ENCODE measurements around the gene KIDINS220. TPM values are rescaled to one million over a fixed set of nuclear protein-coding genes. Genes with fewer than 3 reads are reported as not detected.

KIDINS220 gene
- total RNA-seq, 1 donor from 2014 or later = 96.7 TPM

- Mint-ChIP-seq H3K9me3 (ENCODE audit: low read depth) (peaks cover 22% of the 10 kb centered on the region), H3K27me3 (no peaks in the 10 kb centered on the region), H3K36me3 (ENCODE audit: insufficient read depth) (peaks cover 48% of the 10 kb centered on the region), H3K4me3 (ENCODE audit: low read depth) (no peak overlapping the region), H3K27ac (no peak overlapping the region), H3K4me1 (ENCODE audit: low read depth) (no peaks in the 10 kb centered on the region)
- no peak for DNase-seq (ENCODE audit: low spot score, unreplicated experiment)
- TF ChIP-seq, protein P1, sequence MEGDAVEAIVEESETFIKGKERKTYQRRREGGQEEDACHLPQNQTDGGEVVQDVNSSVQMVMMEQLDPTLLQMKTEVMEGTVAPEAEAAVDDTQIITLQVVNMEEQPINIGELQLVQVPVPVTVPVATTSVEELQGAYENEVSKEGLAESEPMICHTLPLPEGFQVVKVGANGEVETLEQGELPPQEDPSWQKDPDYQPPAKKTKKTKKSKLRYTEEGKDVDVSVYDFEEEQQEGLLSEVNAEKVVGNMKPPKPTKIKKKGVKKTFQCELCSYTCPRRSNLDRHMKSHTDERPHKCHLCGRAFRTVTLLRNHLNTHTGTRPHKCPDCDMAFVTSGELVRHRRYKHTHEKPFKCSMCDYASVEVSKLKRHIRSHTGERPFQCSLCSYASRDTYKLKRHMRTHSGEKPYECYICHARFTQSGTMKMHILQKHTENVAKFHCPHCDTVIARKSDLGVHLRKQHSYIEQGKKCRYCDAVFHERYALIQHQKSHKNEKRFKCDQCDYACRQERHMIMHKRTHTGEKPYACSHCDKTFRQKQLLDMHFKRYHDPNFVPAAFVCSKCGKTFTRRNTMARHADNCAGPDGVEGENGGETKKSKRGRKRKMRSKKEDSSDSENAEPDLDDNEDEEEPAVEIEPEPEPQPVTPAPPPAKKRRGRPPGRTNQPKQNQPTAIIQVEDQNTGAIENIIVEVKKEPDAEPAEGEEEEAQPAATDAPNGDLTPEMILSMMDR (IDR thresholded peaks at IDR 0.05; ENCODE audit: unreplicated experiment) = no peak
These were observed 83.2 kb downstream of the KIDINS220 start for GRCh38 chr2:8754106-8754776.

DNA sequence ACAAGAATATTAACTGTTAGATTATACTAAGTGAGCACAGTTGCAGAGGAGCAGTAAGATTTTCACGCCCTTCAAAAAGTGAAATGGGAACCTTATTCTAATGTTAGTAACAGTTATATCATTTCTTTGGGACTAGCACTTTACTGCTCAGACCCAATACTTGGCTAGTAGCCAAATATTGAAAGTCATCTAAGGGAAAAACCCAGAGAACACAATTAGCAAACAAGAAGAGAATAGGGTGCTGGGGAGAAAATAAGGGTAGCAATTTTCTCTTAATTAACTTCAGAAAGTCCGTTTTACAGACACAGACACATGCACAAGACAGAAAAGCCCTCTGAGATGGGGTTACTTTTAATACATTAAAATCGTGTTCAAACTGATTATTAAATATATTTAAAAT lies 83.8 kb downstream of the KIDINS220 start:
- no peak overlapping the region for H3K27ac Mint-ChIP-seq
- H3K36me3 Mint-ChIP-seq (ENCODE audit: insufficient read depth) = peaks cover 44% of the 10 kb centered on the region
- peaks cover 3% of the 10 kb centered on the region for H3K4me1 Mint-ChIP-seq (ENCODE audit: low read depth)
- no peak overlapping the region for H3K4me3 Mint-ChIP-seq (ENCODE audit: low read depth)
- H3K27me3 Mint-ChIP-seq = no peaks in the 10 kb centered on the region
- peaks cover 21% of the 10 kb centered on the region for H3K9me3 Mint-ChIP-seq (ENCODE audit: low read depth)
- TF ChIP-seq, protein P1 (IDR thresholded peaks at IDR 0.05; ENCODE audit: unreplicated experiment) = no peak
- no peak for DNase-seq (ENCODE audit: low spot score, unreplicated experiment)

DNA sequence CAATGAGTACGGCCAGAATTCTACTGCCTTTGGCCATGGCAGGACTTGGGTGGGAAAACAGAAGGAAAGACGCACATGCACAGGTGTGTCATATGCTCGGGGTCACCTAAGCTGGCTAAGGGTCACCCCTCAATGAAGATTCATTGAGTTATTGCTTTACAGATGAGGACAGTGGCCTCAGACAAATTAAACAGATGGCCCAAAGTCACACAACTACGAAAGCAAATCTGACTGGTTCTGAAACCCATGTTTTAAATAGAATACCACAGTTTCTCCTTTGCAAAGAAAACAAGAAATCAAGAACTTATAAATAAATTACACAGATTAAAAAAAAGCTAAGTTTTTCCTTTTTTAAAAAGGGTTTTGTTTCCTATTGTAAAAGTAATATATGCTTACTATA lies 85.0 kb downstream of the KIDINS220 start:
- Mint-ChIP-seq H3K4me1 (ENCODE audit: low read depth) (peaks cover 3% of the 10 kb centered on the region), H3K4me3 (ENCODE audit: low read depth) (no peak overlapping the region), H3K36me3 (ENCODE audit: insufficient read depth) (peaks cover 35% of the 10 kb centered on the region), H3K27ac (no peak overlapping the region), H3K9me3 (ENCODE audit: low read depth) (peaks cover 16% of the 10 kb centered on the region), H3K27me3 (no peaks in the 10 kb centered on the region)
- DNase-seq (ENCODE audit: low spot score, unreplicated experiment) = no peak
- TF ChIP-seq, protein P1 (IDR thresholded peaks at IDR 0.05; ENCODE audit: unreplicated experiment) = no peak

- DNase-seq (ENCODE audit: low spot score, unreplicated experiment) = no peak
- Mint-ChIP-seq H3K27me3 (no peaks in the 10 kb centered on the region), H3K27ac (peak overlapping the region; percentile 54), H3K4me3 (ENCODE audit: low read depth) (no peak overlapping the region), H3K9me3 (ENCODE audit: low read depth) (peaks cover 5% of the 10 kb centered on the region), H3K36me3 (ENCODE audit: insufficient read depth) (peaks cover 23% of the 10 kb centered on the region), H3K4me1 (ENCODE audit: low read depth) (peaks cover 3% of the 10 kb centered on the region)
- TF ChIP-seq, protein P1 (IDR thresholded peaks at IDR 0.05; ENCODE audit: unreplicated experiment) = no peak
These were observed 87.2 kb downstream of the KIDINS220 start for GRCh38 chr2:8750221-8750620.

GRCh38 chr2:8743261-8743660 lies 94.2 kb downstream of the KIDINS220 start:
- no peak for DNase-seq (ENCODE audit: low spot score, unreplicated experiment)
- peaks cover 15% of the 10 kb centered on the region for H3K36me3 Mint-ChIP-seq (ENCODE audit: insufficient read depth)
- H3K27ac Mint-ChIP-seq = no peak overlapping the region
- H3K4me1 Mint-ChIP-seq (ENCODE audit: low read depth) = no peaks in the 10 kb centered on the region
- no peaks in the 10 kb centered on the region for H3K27me3 Mint-ChIP-seq
- TF ChIP-seq, protein P1 (IDR thresholded peaks at IDR 0.05; ENCODE audit: unreplicated experiment) = no peak
- no peaks in the 10 kb centered on the region for H3K9me3 Mint-ChIP-seq (ENCODE audit: low read depth)
- no peak overlapping the region for H3K4me3 Mint-ChIP-seq (ENCODE audit: low read depth)
